ENCODE measurements around the gene VSTM4.

Gene VSTM4

GRCh38 chr10:49141541-49142332 lies 26.4 kb upstream of the VSTM4 start:
- DNase-seq: no peak

- no peak for DNase-seq
Measured at GRCh38 chr10:49140304-49141177, 25.2 kb upstream of the VSTM4 start.

- DNase-seq: no peak
Measured at GRCh38 chr10:49139846-49140195, 24.5 kb upstream of the VSTM4 start.

GRCh38 chr10:49139028-49139845 lies 23.9 kb upstream of the VSTM4 start:
- no peak for DNase-seq

DNA sequence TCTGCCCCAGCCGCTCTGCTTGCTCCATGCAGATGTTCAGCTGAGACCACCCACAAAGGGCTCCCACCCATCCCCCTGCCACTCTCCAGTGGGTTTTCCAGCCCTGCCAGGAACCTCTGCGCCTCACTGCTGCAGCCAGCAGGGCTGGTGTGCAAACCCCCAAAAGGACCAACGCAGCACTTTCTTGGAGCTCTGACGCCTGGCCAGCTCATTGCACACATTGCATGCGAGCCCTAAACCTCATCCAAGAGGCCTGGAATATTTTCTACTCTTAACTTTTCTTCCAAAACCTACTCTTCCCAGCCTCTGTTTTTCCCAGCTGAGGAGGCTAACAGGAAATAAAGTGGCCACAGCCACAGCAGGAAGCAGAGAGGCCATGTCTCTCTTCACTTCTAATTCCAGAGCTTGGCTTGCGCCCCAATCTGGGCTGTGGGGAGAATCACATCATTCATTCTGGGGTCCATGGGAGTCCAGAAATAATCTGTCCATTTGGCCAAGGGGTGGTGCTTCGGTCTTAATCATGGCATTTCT lies 23.1 kb upstream of the VSTM4 start:
- no peak for DNase-seq

DNA sequence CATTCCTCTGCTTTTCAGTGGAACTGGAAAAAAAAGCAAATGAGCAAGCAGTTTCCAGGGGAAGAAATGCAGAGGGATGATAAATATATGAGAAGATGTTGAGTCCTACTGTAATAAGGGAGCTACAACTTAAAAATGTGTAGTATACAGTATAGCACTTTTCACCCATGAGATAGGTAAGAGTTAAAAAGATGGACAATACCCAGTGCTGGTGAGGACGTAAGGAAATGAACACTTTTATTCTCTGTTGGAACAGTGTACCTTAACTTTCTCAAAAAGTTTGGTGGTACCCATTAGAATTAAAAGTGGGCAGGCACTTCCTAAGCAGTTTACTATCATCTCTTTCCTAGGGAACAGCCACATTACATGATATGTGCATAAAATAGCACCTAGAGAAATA lies 21.2 kb upstream of the VSTM4 start:
- no peak for DNase-seq

DNA sequence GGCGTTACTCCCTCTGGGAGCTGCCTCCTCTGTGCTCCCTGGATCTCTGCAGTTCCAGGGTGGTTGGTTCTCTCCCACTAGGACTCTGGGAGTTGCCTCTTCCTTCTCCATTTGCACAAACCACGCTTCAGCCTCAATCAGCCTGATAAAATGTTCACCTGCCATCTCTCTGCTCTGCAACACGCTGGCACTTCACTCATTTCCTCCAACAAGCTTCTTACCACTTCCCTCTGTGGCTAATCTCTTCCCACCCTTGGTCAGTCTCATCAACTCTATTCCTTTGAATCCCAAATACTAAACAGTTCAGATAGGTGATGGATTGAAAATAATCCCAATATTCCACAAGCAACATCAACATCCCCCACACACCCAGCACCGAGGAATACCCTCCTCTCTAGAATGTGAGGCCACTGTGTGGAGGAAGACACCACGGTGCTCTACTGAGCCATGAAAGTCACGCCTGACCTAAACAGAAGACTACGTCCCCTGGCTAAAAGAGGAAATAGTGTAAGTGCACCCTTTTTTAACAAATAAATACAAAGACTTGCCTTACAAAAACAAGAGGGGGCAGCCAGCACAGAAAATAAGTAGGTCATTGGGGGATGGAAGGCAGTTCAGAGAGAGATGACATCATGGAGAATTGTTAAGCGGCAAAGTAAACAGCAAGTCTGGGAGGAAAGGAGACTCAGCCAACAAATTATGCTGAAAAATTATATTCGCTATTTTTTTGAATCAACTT lies 20.4 kb upstream of the VSTM4 start:
- DNase-seq: no peak

GRCh38 chr10:49134327-49134726 lies 19.0 kb upstream of the VSTM4 start:
- DNase-seq: no peak

- DNase-seq: no peak
Measured at GRCh38 chr10:49133706-49134248, 18.5 kb upstream of the VSTM4 start, which contains the start of gene FAM170B. Gene FAM170B, minus strand, starts transcription at chr10:49134021. Its CDS starts 103 bp downstream, at chr10:49133918.

DNA sequence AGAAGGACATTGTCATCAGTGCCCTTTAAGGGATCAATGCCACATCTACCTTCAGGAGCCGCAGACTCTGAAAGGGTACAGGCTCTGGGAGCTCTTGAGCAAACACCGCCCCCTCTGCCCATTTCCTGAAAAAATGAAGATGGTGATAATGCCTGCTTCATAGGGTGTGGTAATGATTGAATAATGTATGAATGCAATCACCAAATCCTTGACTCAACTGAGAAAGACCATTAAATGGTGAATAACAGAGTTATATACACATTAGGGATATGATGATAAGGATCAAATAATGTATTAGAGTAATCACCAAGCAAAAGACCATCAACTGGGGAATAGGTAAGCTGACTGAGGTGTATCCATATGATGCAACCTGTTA lies 17.0 kb upstream of the VSTM4 start:
- no peak for DNase-seq

DNA sequence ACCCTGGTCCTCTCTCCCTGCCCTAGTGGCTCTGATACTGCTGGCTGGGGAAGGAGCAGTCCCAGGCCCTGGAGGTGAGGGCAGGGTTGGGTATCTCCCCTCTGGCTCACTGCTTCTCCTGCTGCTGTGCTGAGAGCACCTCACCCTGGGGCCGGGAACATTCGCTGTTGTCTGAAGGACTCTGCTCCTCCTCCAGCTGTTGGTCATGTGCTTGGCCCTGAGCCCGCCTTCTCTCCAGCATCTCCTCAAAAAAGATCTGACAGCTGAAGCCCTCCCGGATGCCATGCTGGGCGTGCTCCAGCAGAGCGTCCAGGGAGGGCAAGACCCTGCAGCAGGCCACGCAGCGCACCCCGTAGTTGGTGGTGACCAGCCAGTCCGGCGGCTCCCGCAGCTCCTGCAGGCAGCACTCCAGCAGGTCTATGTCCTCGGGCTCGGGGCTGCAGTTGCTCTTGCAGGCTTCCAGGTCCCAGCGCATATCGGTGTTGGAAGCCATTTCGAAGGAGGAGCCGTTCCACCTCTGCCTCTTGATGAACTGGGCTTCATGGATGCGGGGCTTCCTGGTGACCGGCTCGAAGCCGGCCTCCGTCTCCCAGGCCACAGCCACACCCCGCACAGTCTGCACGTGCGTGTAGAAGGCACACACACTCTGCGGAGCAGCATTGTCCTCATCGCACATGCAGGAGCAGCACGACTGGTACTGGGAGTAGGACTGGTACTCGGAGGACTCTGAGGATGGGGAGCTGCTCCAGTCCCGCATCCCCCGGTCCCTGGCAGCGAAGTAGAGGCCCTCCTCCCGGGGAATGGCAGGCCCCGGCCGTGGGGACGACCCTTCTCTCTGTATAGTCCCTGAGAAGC lies 16.4 kb upstream of the VSTM4 start:
- no peak for DNase-seq

GRCh38 chr10:49129376-49129775 lies 14.1 kb upstream of the VSTM4 start:
- no peak for DNase-seq

- no peak for DNase-seq
Measured at GRCh38 chr10:49128854-49129253, 13.5 kb upstream of the VSTM4 start.

DNA sequence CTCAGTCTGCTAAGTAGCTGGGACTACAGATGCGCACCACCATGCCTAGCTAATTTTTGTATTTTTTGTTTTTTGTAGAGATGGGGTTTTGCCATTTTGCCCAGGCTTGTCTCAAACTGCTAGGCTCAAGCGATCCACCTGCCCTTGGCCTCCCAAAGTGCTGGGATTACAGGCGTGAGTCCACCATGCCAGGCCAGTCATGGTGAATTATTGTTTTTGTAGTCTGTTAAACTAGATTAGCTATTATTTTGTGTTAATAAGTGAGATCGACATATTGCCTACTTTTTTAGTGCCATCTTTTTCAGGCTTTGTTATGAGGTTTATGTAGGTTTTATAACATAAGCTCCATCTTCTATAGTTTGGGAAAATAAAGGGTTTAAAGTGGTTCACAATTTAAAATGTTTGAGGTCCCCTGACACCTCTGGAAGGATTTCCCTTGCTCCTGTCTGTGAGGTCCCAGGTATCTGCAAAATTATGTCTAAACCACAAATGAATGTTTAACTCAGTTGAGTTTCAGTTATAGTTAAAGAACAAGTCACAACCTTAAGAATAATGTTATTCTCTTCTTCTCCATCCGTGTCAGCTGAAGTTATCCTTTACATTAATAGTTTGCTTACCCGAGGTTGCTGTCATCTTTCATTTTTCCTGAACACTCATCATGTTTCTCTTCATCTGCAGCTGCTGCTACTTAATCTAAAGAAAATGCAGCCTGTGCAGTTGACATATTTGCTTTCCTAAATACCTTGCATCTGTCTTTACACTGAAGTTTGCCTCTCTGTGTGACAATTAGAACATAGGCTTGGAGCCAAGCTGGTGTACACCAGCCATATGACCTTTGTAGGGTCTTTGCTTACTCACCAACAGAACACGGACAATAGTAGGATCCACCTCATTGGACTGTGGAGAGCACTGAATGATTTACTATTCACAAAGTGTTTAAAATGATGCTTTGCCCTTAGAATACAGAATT lies 8.9 kb upstream of the VSTM4 start:
- DNase-seq: no peak

- no peak for DNase-seq
Measured at GRCh38 chr10:49120911-49121310, 5.6 kb upstream of the VSTM4 start.

DNA sequence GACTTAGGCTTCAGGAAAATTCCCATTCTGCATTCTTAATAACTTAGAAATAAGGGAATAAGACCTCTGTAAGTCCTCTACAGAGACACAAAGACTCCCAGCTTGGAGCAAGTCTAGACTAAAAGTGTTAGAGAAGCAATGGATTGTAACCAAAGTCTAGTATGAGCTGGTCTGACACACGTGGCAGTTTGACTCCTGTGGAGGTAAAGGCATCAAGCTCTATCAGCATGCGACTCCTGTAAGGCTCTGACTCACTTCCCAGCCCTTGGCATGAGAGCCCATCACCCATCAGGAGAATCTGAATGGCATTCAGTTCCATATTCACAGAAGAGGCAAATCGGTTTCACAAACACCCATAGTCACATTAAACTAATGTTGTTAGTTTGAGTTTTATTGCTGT lies 4.4 kb upstream of the VSTM4 start:
- DNase-seq: no peak

DNA sequence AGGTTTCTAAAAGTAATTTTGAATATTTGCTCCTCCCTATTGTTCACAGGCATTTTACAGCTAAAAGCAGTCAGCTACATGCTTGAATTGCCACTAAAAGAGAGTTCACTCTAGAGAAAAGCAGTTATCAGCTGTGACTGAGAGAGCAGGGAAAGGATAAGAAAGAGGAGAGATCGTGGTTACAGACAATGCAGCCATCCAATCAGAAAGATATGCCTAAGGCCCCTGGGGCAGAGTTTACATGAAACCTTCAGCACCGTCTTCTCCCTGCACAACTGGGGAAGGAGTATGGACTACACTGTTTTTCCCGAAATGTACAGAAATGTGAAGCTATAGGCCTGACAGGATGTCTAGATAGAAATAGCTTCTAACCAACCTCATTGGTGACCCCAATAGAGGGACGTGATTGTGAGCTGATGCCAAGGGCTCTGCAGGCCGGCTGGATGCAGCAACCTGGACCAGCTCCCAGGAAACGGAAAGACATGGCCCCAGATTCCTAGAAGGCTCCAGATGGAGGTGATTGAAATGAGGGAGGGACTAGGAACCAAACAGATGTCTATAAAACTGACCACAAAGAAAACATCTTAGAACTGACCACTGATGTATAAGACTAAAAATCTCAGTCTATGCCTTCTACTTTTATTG lies 3.2 kb upstream of the VSTM4 start:
- DNase-seq: no peak

DNA sequence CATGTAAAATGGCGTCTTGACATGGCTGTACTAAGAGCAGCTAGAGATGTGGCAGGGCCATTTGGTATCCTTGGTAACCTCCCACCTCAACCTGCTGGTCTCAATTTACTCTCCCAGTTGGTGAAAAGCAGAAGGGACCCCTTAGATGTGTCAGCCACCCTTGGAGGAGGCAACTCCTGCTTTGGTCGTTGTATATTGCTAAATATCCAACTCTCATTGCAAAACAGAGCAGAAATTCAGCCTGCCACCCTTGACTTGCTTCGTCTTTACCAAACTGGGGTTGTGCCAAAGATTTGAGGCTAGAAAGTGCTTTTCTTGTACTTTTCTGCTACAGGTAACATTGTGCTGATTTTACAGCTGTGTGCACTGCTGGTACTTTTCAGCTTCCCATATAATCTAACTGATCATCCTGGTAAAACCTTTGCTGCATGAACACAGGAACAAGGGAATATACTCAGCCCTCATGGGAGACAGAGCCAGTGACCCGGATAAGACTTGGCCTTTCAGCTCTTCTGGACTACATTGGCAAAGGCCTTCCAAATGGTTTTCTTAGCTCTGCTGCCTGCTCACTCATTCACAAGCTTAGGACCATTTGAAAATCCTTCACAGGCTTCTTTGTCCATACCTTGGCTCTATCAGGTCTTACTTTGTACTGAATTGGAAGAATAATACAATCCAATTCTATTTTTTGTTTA lies 2.2 kb upstream of the VSTM4 start:
- DNase-seq: no peak

All from T-helper 9 cell (primary cell).